IMR-90 (cell line): ENCODE data around the gene RBM39. TPM values are rescaled to one million over a fixed set of nuclear protein-coding genes. Genes with fewer than 3 reads are reported as not detected.
A peak's percentile ranks its signal among the peaks of the same experiment; 100 is the strongest.

Experiments used
- ATAC-seq: fragments of 200-7000 bp; cut with Tn5 transposase; 2 replicates; pipeline ENCODE4 v1.9.1; 2020; ENCODE audit warnings: low read depth, mild to moderate bottlenecking, moderate library complexity
- BruUV-seq: library from RNA; stranded (reverse); fragments of 400-500 nt; replicated peaks from 2 replicates; lab custom pipeline; 2021; lab: Mats Ljungman, UMichigan
- CTCF ChIA-PET: fragments of 300-600 bp; formaldehyde crosslinking; extraction: SDS; loops from one replicate; lab custom pipeline; 2021; ENCODE audit warnings: antibody characterized with exemption; lab: Yijun Ruan, JAX
- POLR2A ChIA-PET: fragments of 300-600 bp; sonication (Branson Sonifier 250); formaldehyde crosslinking; loops from one replicate; lab custom pipeline; 2022; ENCODE audit warnings: antibody characterized with exemption; ENCODE audit not compliant: unreplicated experiment; lab: Charles Lee
- DNase-seq: peaks from one replicate; pipeline ENCODE4 v3.0.0; 2013
- H2AFZ ChIP-seq: replicated peaks from 2 replicates; pipeline ENCODE3; 2013; ENCODE audit warnings: low read length, mild to moderate bottlenecking; ENCODE audit not compliant: poor library complexity
- H2AK5ac ChIP-seq: 2 replicates; pipeline ENCODE4 v1.6.1; 2013; ENCODE audit warnings: low read depth, low read length, inconsistent platforms
- H2AK9ac ChIP-seq: replicated peaks from 2 replicates; pipeline ENCODE3; 2013; ENCODE audit warnings: mild to moderate bottlenecking, low read depth, low read length, moderate library complexity; ENCODE audit not compliant: poor library complexity
- H2BK120ac ChIP-seq: 2 replicates; pipeline ENCODE4 v1.6.1; 2013; ENCODE audit warnings: low read depth, low read length, inconsistent platforms
- H2BK15ac ChIP-seq: 3 replicates; pipeline ENCODE4 v1.6.1; 2013; ENCODE audit warnings: low read depth, low read length, inconsistent platforms
- H2BK20ac ChIP-seq: 2 replicates; pipeline ENCODE4 v1.6.1; 2013; ENCODE audit warnings: low read depth, mild to moderate bottlenecking, inconsistent platforms, low read length, moderate library complexity
- H2BK5ac ChIP-seq: 2 replicates; pipeline ENCODE4 v1.6.1; 2013; ENCODE audit warnings: mild to moderate bottlenecking, low read depth, low read length, inconsistent platforms; ENCODE audit not compliant: poor library complexity, severe bottlenecking
- H3K14ac ChIP-seq: replicated peaks from 2 replicates; pipeline ENCODE4 v1.6.1; 2013; ENCODE audit warnings: low read depth, low read length, inconsistent platforms
- H3K18ac ChIP-seq: 2 replicates; pipeline ENCODE4 v1.6.1; 2013; ENCODE audit warnings: low read depth, low read length, control low read depth
- H3K23ac ChIP-seq: 2 replicates; pipeline ENCODE4 v1.6.1; 2013; ENCODE audit warnings: low read depth, low read length, inconsistent platforms
- H3K27ac ChIP-seq: 2 replicates; pipeline ENCODE4 v1.5.1; 2013; ENCODE audit warnings: mild to moderate bottlenecking, control low read depth, low read length; ENCODE audit not compliant: insufficient read depth
- H3K27me3 ChIP-seq: 2 replicates; pipeline ENCODE4 v1.6.1; 2013; ENCODE audit warnings: low read length; ENCODE audit not compliant: control insufficient read depth, insufficient read depth
- H3K36me3 ChIP-seq: 2 replicates; pipeline ENCODE4 v1.6.1; 2013; ENCODE audit warnings: low read length, mixed read lengths; ENCODE audit not compliant: control insufficient read depth, insufficient read depth
- H3K4ac ChIP-seq: 2 replicates; pipeline ENCODE4 v1.6.1; 2013; ENCODE audit warnings: low read depth, low read length, inconsistent platforms
- H3K4me1 ChIP-seq: 2 replicates; pipeline ENCODE4 v1.6.1; 2013; ENCODE audit warnings: low read length, mixed read lengths; ENCODE audit not compliant: control insufficient read depth, insufficient read depth
- H3K4me2 ChIP-seq: 2 replicates; pipeline ENCODE4 v1.6.1; 2013; ENCODE audit warnings: low read depth, mild to moderate bottlenecking, control low read depth, low read length, moderate library complexity
- H3K4me3 ChIP-seq: 2 replicates; pipeline ENCODE4 v1.5.1; 2013; ENCODE audit warnings: low read depth, mild to moderate bottlenecking, control low read depth, low read length, moderate library complexity; ENCODE audit not compliant: insufficient read depth
- H3K56ac ChIP-seq: 2 replicates; pipeline ENCODE4 v1.6.1; 2013; ENCODE audit warnings: low read length, inconsistent platforms; ENCODE audit not compliant: insufficient read depth; ENCODE audit errors: extremely low read depth
- H3K79me1 ChIP-seq, 2 experiments: 2 replicates each; pipeline ENCODE4 v1.6.1; 2013; ENCODE audit warnings: low read length in 2 of 2, inconsistent platforms in 1 of 2, low read depth in 1 of 2
- H3K9ac ChIP-seq: 2 replicates; pipeline ENCODE4 v1.6.1; 2013; ENCODE audit warnings: low read depth, low read length, control low read depth
- H3K9me1 ChIP-seq: 2 replicates; pipeline ENCODE4 v1.6.1; 2013; ENCODE audit warnings: low read length, inconsistent platforms; ENCODE audit not compliant: insufficient read depth
- H3K9me3 ChIP-seq: 2 replicates; pipeline ENCODE4 v1.6.1; 2013; ENCODE audit warnings: low read length; ENCODE audit not compliant: control insufficient read depth, insufficient read depth
- H4K20me1 ChIP-seq: 2 replicates; pipeline ENCODE4 v1.6.1; 2013; ENCODE audit warnings: low read length, inconsistent platforms; ENCODE audit not compliant: insufficient read depth
- H4K5ac ChIP-seq: 2 replicates; pipeline ENCODE4 v1.6.1; 2013; ENCODE audit warnings: mild to moderate bottlenecking, low read depth, low read length, control low read depth
- H4K8ac ChIP-seq, 2 experiments: 2 replicates each; pipeline ENCODE4 v1.6.1; 2013; ENCODE audit warnings: low read depth in 2 of 2, low read length in 2 of 2, control low read depth in 1 of 2, inconsistent platforms in 1 of 2
- H4K91ac ChIP-seq: 2 replicates; pipeline ENCODE4 v1.6.1; 2013; ENCODE audit warnings: low read depth, low read length, inconsistent platforms; ENCODE audit not compliant: insufficient read depth
- BHLHE40 ChIP-seq: fragments of 150-350 bp; IDR thresholded peaks from 2 replicates; pipeline ENCODE4 v1.6.1; 2016; ENCODE audit warnings: mild to moderate bottlenecking, low read depth, low read length
- CEBPB ChIP-seq: IDR thresholded peaks from 2 replicates; pipeline ENCODE4 v1.6.1; 2012; ENCODE audit warnings: low read depth, low read length, improper control_type of control experiment
- SMC3 ChIP-seq: fragments of 150-350 bp; IDR thresholded peaks from 2 replicates; pipeline ENCODE4 v1.6.1; 2016; ENCODE audit warnings: low read depth, mild to moderate bottlenecking, antibody characterized with exemption, low read length, moderate library complexity
- WGBS, 2 experiments: methylation state at CpG; one replicate each; pipeline versions ENCODE4 v1.1.5 to v1.1.7; 2013; ENCODE audit warnings: missing lambda C conversion rate in 2 of 2; ENCODE audit not compliant: insufficient read length in 1 of 2; ENCODE audit errors: extremely low coverage in 2 of 2; 5-methylcytosine and 5-hydroxymethylcytosine counted together
- dilution Hi-C: fragments of 300-500 bp; cut with HindIII; formaldehyde crosslinking; loops from one replicate; pipeline ENCODE4 v1.14.3; 2018; ENCODE audit warnings: low sequenced_read_pairs; ENCODE audit not compliant: unreplicated experiment
- in situ Hi-C: fragments of 300-500 bp; cut with MboI; formaldehyde crosslinking; loops from 3 replicates; pipeline ENCODE4 v1.14.3; 2019; ENCODE audit warnings: low sequenced_read_pairs, inconsistent platforms, mixed read lengths
- intact Hi-C: fragments of 100-400 bp; cut with micrococcal nuclease; formaldehyde crosslinking; loops from 2 replicates; pipeline ENCODE4 v1.10.0; 2022
- polyA plus RNA-seq, 3 experiments: library from polyadenylated mRNA; depleted of rRNA; stranded (reverse); fragments of >200 nt; gene quantifications; 2 replicates each; pipeline ENCODE4 v1.2.3, GENCODE V29; 2012; ENCODE audit warnings: low replicate concordance in 1 of 3
- total RNA-seq: library from RNA; depleted of rRNA; stranded (reverse); fragments of >200 nt; gene quantifications from 2 replicates; pipeline ENCODE4 v1.2.3, GENCODE V29; 2012
- TF ChIP-seq, protein P1 (sequence below): fragments of 150-350 bp; IDR thresholded peaks from 2 replicates; pipeline ENCODE4 v1.6.1; 2017; ENCODE audit warnings: mild to moderate bottlenecking, antibody characterized with exemption, low read length, low read depth

RBM39 gene
- total and polyA plus RNA-seq, 2 of the 4 experiments (the other 2 are of a cell fraction), result 106 to 166 TPM

DNA sequence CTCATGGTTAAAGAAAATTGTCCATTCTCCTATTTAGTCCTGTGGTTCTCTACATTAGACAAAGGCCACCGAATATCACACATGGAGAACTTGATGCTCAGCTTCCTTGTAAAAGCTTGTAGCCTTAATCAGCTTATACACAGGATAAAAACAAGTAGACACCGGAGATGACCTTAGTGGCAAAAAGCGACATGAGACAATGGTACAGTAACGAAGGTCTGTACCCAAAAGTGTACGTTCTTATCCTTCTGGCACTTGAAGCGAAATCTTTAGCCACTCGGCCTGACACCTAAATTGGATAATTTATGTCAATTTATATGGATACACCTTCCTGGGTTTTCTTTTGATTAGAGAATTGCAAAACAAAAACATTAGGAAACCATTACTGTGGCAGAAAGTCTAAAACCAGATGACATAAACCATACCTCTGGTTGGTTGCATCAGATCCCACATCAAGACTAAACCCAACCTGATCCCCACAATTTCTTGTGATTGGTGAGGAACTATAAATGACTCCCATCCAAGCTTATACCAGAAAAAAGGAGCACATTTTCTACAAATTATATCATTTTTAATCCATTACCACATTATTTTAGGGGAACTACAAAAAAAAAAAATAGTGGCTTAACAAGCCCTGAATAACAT lies 6.1 kb downstream of the RBM39 start:
- Histone ChIP-seq H2BK5ac (no peak overlapping the region), H4K20me1 (peaks cover 99% of the 10 kb centered on the region), H3K27me3 (no peaks in the 10 kb centered on the region), H3K56ac (no peak overlapping the region), H2AFZ (no peak overlapping the region), H2BK20ac (no peak overlapping the region), H3K23ac (no peak overlapping the region), H4K8ac (no peak overlapping the region), H2AK9ac (no peak overlapping the region), H3K9me3 (no peaks in the 10 kb centered on the region), H3K27ac (no peak overlapping the region), H3K14ac (no peak overlapping the region), H3K9me1 (peaks cover 3% of the 10 kb centered on the region), H2BK15ac (no peak overlapping the region), H3K18ac (no peak overlapping the region), H4K5ac (no peak overlapping the region), H3K4me2 (peak overlapping the region; percentile 58), H3K36me3 (peaks cover 66% of the 10 kb centered on the region), H3K79me1 (peaks cover 0 to 22% of the 10 kb centered on the region in 2 experiments; a peak in 2 of 4 replicates), H3K4me1 (peaks cover 6% of the 10 kb centered on the region), H3K4me3 (no peak overlapping the region), H2AK5ac (no peak overlapping the region), H4K91ac (no peak overlapping the region), H3K9ac (no peak overlapping the region), H2BK120ac (no peak overlapping the region), H3K4ac (no peak overlapping the region)
- no CpG with 5 or more reads among the region's 7 CpGs for WGBS, 2 experiments
- ATAC-seq (no peak), DNase-seq (no peak)
- ChIA-PET CTCF (no interaction called here), POLR2A (interaction anchor here (0.7 to 1.0 kb wide), 2 partner anchors 28 to 36 kb away, joined by 3 to 6 read pairs; partner anchors contain the start of genes NFS1 and ROMO1)
- dilution Hi-C loops, result no loop called here
- peak; percentile 33; the same call in 1 of the 2 replicates for TF ChIP-seq CEBPB
- TF ChIP-seq, protein P1, sequence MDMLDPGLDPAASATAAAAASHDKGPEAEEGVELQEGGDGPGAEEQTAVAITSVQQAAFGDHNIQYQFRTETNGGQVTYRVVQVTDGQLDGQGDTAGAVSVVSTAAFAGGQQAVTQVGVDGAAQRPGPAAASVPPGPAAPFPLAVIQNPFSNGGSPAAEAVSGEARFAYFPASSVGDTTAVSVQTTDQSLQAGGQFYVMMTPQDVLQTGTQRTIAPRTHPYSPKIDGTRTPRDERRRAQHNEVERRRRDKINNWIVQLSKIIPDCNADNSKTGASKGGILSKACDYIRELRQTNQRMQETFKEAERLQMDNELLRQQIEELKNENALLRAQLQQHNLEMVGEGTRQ, result no peak
- no peak for TF ChIP-seq SMC3
- TF ChIP-seq BHLHE40, result no peak
- in situ Hi-C loops, result no loop called here
- BruUV-seq, result no TSS peak
- intact Hi-C loops, result no loop called here
